GM12878 (cell line): Measurements from ENCODE around the gene PRPF31. TPM values are rescaled to one million over a fixed set of nuclear protein-coding genes. Genes with fewer than 3 reads are reported as not detected.

ENCODE experiments used
- ATAC-seq: fragments of 200-7000 bp; cut with Tn5 transposase; 3 replicates; pipeline ENCODE4 v1.9.1; 2020; ENCODE audit warnings: mild to moderate bottlenecking, moderate library complexity
- BruUV-seq: library from RNA; stranded (reverse); fragments of 400-500 nt; replicated peaks from 2 replicates; lab custom pipeline; 2021; lab: Mats Ljungman, UMichigan
- CTCF ChIA-PET: fragments of 300-600 bp; sonication (Branson Sonifier 250); formaldehyde crosslinking; extraction: SDS; loops from one replicate; lab custom pipeline; 2021; ENCODE audit warnings: inconsistent platforms; lab: Yijun Ruan, JAX
- POLR2A ChIA-PET: fragments of 350-600 bp; formaldehyde crosslinking; extraction: SDS; loops from one replicate; lab custom pipeline; 2021; ENCODE audit warnings: inconsistent platforms; lab: Charles Lee
- RAD21 ChIA-PET: fragments of 300-600 bp; sonication (Branson Sonifier 250); formaldehyde crosslinking; loops from one replicate; lab custom pipeline; 2023; ENCODE audit warnings: antibody characterized with exemption; ENCODE audit not compliant: unreplicated experiment; lab: Charles Lee
- SMC1A ChIA-PET: fragments of 300-600 bp; sonication (Branson Sonifier 250); formaldehyde crosslinking; loops from one replicate; lab custom pipeline; 2023; ENCODE audit not compliant: unreplicated experiment, uncharacterized antibody; lab: Charles Lee
- DNase-seq: peaks from one replicate; pipeline ENCODE4 v3.0.0-alpha.2; 2011; ENCODE audit warnings: low read depth, low spot score
- FAIRE-seq: peaks from 3 replicates; lab custom pipeline; 2011; peaks lifted over from hg19 to GRCh38; lab: Jason Lieb, UNC
- H2AFZ ChIP-seq: 2 replicates; pipeline ENCODE4 v1.6.0; 2011; ENCODE audit warnings: low read depth, low read length, control low read depth; ENCODE audit not compliant: control insufficient read depth
- H3K27ac ChIP-seq: 2 replicates; pipeline ENCODE4 v1.5.1; 2011; ENCODE audit warnings: control low read depth; ENCODE audit not compliant: control insufficient read depth, insufficient read depth
- H3K27me3 ChIP-seq, 2 experiments: replicated peaks in 1 of 2; 2 replicates each; pipeline versions ENCODE4 v1.6.0 to v1.6.1; 2011; ENCODE audit warnings: low read length in 1 of 2; ENCODE audit not compliant: control insufficient read depth in 2 of 2, insufficient read depth in 2 of 2
- H3K36me3 ChIP-seq, 2 experiments: 2 replicates each; pipeline ENCODE4 v1.5.1; 2011; ENCODE audit warnings: low read length in 1 of 2; ENCODE audit not compliant: control insufficient read depth in 2 of 2, insufficient read depth in 2 of 2
- H3K4me1 ChIP-seq: 2 replicates; pipeline ENCODE4 v1.6.1; 2011; ENCODE audit warnings: mild to moderate bottlenecking, low read length, moderate library complexity, mixed read lengths; ENCODE audit not compliant: control insufficient read depth, insufficient read depth
- H3K4me2 ChIP-seq: 2 replicates; pipeline ENCODE4 v1.6.0; 2011; ENCODE audit warnings: control low read depth; ENCODE audit not compliant: control insufficient read depth, insufficient read depth
- H3K4me3 ChIP-seq: fragments of 200-600 bp; sonication (generic); 2 replicates; pipeline ENCODE4 v1.5.1; 2016
- H3K79me2 ChIP-seq: 2 replicates; pipeline ENCODE4 v1.6.0; 2011; ENCODE audit warnings: low read length; ENCODE audit not compliant: control insufficient read depth, insufficient read depth
- H3K9ac ChIP-seq: 2 replicates; pipeline ENCODE4 v1.8.0; 2011; ENCODE audit warnings: low read length, control low read depth, mixed read lengths; ENCODE audit not compliant: control insufficient read depth, insufficient read depth
- H3K9me3 ChIP-seq: replicated peaks from 3 replicates; pipeline ENCODE4 v1.5.1; 2011; ENCODE audit warnings: mild to moderate bottlenecking, low read length; ENCODE audit not compliant: control insufficient read depth, insufficient read depth
- H4K20me1 ChIP-seq: 2 replicates; pipeline ENCODE4 v1.6.0; 2011; ENCODE audit not compliant: control insufficient read depth, insufficient read depth
- EGR1 ChIP-seq, 2 experiments: IDR thresholded peaks; 1 replicate in 1 of 2; 2 replicates in 1 of 2; pipeline ENCODE4 v1.6.1; 2011 to 2012; ENCODE audit warnings: low read depth in 2 of 2, low read length in 2 of 2, borderline replicate concordance in 1 of 2, mild to moderate bottlenecking in 1 of 2, moderate library complexity in 1 of 2
- ESRRA ChIP-seq: IDR thresholded peaks from 2 replicates; pipeline ENCODE4 v1.6.1; 2012; ENCODE audit warnings: mild to moderate bottlenecking, low read length, improper control_type of control experiment
- IKZF1 ChIP-seq: fragments of 450-650 bp; conservative IDR thresholded peaks from 2 replicates; pipeline ENCODE4 v1.6.1; 2017; ENCODE audit warnings: antibody characterized with exemption, mild to moderate bottlenecking
- IKZF2 ChIP-seq, 2 experiments: fragments of 450-650 bp; IDR thresholded peaks; 2 replicates each; pipeline ENCODE4 v1.6.1; 2017; ENCODE audit warnings: mild to moderate bottlenecking in 2 of 2, moderate library complexity in 2 of 2
- KAT2A ChIP-seq: conservative IDR thresholded peaks from 2 replicates; pipeline ENCODE4 v1.6.1; 2011; ENCODE audit warnings: low read depth, low read length; ENCODE audit not compliant: control insufficient read depth
- NBN ChIP-seq: fragments of 450-650 bp; IDR thresholded peaks from 2 replicates; pipeline ENCODE4 v1.6.1; 2016
- RUNX3 ChIP-seq: IDR thresholded peaks from 2 replicates; pipeline ENCODE4 v1.6.1; 2012; ENCODE audit warnings: low read length, inconsistent platforms
- SMARCA5 ChIP-seq: fragments of 450-650 bp; IDR thresholded peaks from 2 replicates; pipeline ENCODE4 v1.6.1; 2017; ENCODE audit warnings: mild to moderate bottlenecking
- SMC3 ChIP-seq: IDR thresholded peaks from 2 replicates; pipeline ENCODE4 v1.6.1; 2011; ENCODE audit warnings: low read length, improper control_type of control experiment, borderline replicate concordance
- SPI1 ChIP-seq: IDR thresholded peaks from 2 replicates; pipeline ENCODE4 v1.6.1; 2011; ENCODE audit warnings: low read depth, mild to moderate bottlenecking, low read length, moderate library complexity, borderline replicate concordance; ENCODE audit not compliant: insufficient read depth
- SREBF2 ChIP-seq: IDR thresholded peaks from 2 replicates; pipeline ENCODE4 v1.6.1; 2012; ENCODE audit warnings: mild to moderate bottlenecking, low read length
- STAT3 ChIP-seq: IDR thresholded peaks from 2 replicates; pipeline ENCODE4 v1.6.1; 2011; ENCODE audit warnings: low read depth, low read length, improper control_type of control experiment
- ZBED1 ChIP-seq: IDR thresholded peaks from 2 replicates; pipeline ENCODE4 v1.6.1; 2016; ENCODE audit warnings: borderline replicate concordance
- ZNF274 ChIP-seq: IDR thresholded peaks from one replicate; pipeline ENCODE4 v1.8.0; 2011; ENCODE audit not compliant: insufficient read length, insufficient read depth
- WGBS: methylation state at CpG from one replicate; pipeline ENCODE4 v1.1.6; 2016; ENCODE audit warnings: low lambda C conversion rate; ENCODE audit not compliant: insufficient replicate concordance, insufficient coverage; ENCODE audit errors: missing lambda C conversion rate; 5-methylcytosine and 5-hydroxymethylcytosine counted together
- in situ Hi-C: fragments of 300-500 bp; cut with MboI; formaldehyde crosslinking; loops from 9 replicates; pipeline ENCODE4 v1.14.3; 2018; ENCODE audit warnings: mixed read lengths
- intact Hi-C: fragments of 100-400 bp; cut with micrococcal nuclease; formaldehyde crosslinking; loops from one replicate; pipeline ENCODE4 v1.14.2; 2022; ENCODE audit not compliant: unreplicated experiment
- polyA plus RNA-seq, 11 experiments: library from polyadenylated mRNA; depleted of rRNA in 4 of 11; unstranded in 6 of 11; stranded (reverse) in 5 of 11; fragments of >200 nt; fragmentation: Nextera tagmentation in 4 of 11; fragmentation: Illumina TruSeq in 1 of 11; extraction: Ambion mirVana in 4 of 11; extraction: Trizol in 1 of 11; gene quantifications; 1 replicate in 1 of 11; 2 replicates in 10 of 11; pipeline versions ENCODE4 v1.2.1 to v1.2.3, GENCODE V29; 2011 to 2016; ENCODE audit warnings: inconsistent platforms in 2 of 11, missing spikeins in 2 of 11, low read depth in 1 of 11
- total RNA-seq, 4 experiments: library from RNA; depleted of rRNA in 3 of 4; stranded (reverse); fragments of >200 nt in 3 of 4; fragmentation: Illumina TruSeq in 1 of 4; extraction: Trizol in 1 of 4; gene quantifications; 2 replicates each; pipeline versions ENCODE4 v1.2.1 to v1.2.3, GENCODE V29; 2013 to 2021
- TF ChIP-seq, protein P1 (sequence below): IDR thresholded peaks from 2 replicates; pipeline ENCODE4 v1.6.1; 2012; ENCODE audit warnings: low read length, inconsistent platforms
- TF ChIP-seq, protein P2 (sequence below): fragments of 450-650 bp; IDR thresholded peaks from 2 replicates; pipeline ENCODE4 v1.6.1; 2016; ENCODE audit warnings: mild to moderate bottlenecking
- TF ChIP-seq, protein P3 (sequence below): fragments of 450-650 bp; conservative IDR thresholded peaks from 2 replicates; pipeline ENCODE4 v1.6.1; 2017; ENCODE audit warnings: mild to moderate bottlenecking, moderate library complexity
- TF ChIP-seq, protein P4 (sequence below): fragments of 450-650 bp; IDR thresholded peaks from 2 replicates; pipeline ENCODE4 v1.6.1; 2017; ENCODE audit warnings: low read depth, mild to moderate bottlenecking, moderate library complexity

The PRPF31 gene
- total and polyA plus RNA-seq, 10 of the 15 experiments (the other 5 are each of a cell fraction or from before 2014, with no cell fraction given), result 2.7 to 170 (median 69.7) TPM

DNA sequence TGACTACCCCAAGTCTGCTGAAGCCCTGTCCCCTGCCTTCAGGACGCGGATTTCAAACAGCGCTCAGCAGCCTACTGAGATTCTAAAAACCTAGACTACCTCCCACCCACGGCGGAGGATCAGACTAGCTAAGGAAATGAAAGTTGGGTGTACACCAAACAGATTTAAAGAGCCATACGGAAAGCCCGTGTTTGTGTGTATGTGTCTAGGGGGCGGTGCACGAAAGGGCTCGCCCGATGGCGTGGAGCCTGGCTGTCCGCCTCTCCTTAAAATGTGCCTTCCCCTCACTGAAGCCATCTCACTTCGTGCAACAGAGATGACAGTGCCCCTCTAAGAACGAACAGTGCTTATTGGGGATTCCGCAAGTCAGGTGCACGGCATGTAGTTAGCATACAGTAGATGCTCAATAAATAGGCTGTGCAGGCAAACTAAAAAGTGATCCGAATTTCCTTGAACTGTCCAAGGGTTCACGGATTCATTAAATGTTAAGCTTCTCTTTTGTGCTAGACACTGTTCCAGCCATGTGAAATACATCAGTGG, 43.3 kb downstream of the PRPF31 start:
- peak overlapping the region; percentile 97 for H3K4me2 ChIP-seq
- WGBS, result 5% methylated on average over 19 of the region's 19 CpGs
- H3K27ac ChIP-seq, result peak overlapping the region; percentile 93
- in situ Hi-C loops (no loop called here), intact Hi-C loops (loop anchor here (1.0 kb wide), 2 partner anchors 22 to 31 kb away; partner anchors contain the start of gene CNOT3)
- H4K20me1 ChIP-seq, result no peaks in the 10 kb centered on the region
- no peaks in the 10 kb centered on the region for H3K9me3 ChIP-seq
- peaks cover 10 to 13% of the 10 kb centered on the region in 2 experiments; a peak in 3 of 4 replicates for H3K36me3 ChIP-seq
- peaks cover 4% of the 10 kb centered on the region; the same call in 1 of the 2 replicates for H3K4me1 ChIP-seq
- H2AFZ ChIP-seq, result peak overlapping the region; percentile 95
- H3K79me2 ChIP-seq, result peaks cover 8% of the 10 kb centered on the region
- ChIA-PET SMC1A (interaction anchor here (1.3 to 1.5 kb wide), 2 partner anchors 30 to 232 kb away, joined by 4 read pairs; partner anchors contain the start of gene MBOAT7), POLR2A (interaction anchor here (0.7 to 4.0 kb wide), 5 partner anchors 10 to 79 kb away, joined by 3 to 30 read pairs (median 6); partner anchors contain the start of genes CNOT3, MBOAT7, PRPF31 and TFPT), RAD21 (interaction anchor here (0.8 to 2.1 kb wide), 3 partner anchors 11 to 107 kb away, joined by 3 to 14 read pairs (median 3); partner anchors contain the start of gene CNOT3), CTCF (interaction anchor here (0.8 to 2.1 kb wide), 5 partner anchors 9 to 107 kb away, joined by 3 to 15 read pairs (median 6); partner anchors contain the start of genes CNOT3 and MBOAT7)
- H3K27me3 ChIP-seq, result no peaks in the 10 kb centered on the region
- FAIRE-seq (peak; percentile 70), ATAC-seq (peak; percentile 13), DNase-seq (no peak)
- H3K9ac ChIP-seq, result peak overlapping the region; percentile 92
- peak overlapping the region; percentile 85 for H3K4me3 ChIP-seq
- BruUV-seq, result TSS peak; percentile 87
- TF ChIP-seq SMARCA5 (no peak), IKZF2 (IDR thresholded peaks at IDR 0.05) (no peak; a peak in 1 of 4 replicates), SREBF2 (no peak), KAT2A (no peak), EGR1 (IDR thresholded peaks at IDR 0.05; ENCODE audit: borderline replicate concordance in 1 of 2, low read depth in 2 of 2, low read length in 2 of 2) (no peak), NBN (0 out of 2 replicates have a peak, but pooled peaks have one; percentile 53), ESRRA (no peak), SPI1 (peak; percentile 35; the same call in 1 of the 2 replicates), ZBED1 (no peak), RUNX3 (no peak), ZNF274 (no peak), IKZF1 (no peak), SMC3 (0 out of 2 replicates have a peak, but pooled peaks have one; percentile 4), STAT3 (no peak)
- TF ChIP-seq, protein P1, sequence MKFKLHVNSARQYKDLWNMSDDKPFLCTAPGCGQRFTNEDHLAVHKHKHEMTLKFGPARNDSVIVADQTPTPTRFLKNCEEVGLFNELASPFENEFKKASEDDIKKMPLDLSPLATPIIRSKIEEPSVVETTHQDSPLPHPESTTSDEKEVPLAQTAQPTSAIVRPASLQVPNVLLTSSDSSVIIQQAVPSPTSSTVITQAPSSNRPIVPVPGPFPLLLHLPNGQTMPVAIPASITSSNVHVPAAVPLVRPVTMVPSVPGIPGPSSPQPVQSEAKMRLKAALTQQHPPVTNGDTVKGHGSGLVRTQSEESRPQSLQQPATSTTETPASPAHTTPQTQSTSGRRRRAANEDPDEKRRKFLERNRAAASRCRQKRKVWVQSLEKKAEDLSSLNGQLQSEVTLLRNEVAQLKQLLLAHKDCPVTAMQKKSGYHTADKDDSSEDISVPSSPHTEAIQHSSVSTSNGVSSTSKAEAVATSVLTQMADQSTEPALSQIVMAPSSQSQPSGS, result no peak
- TF ChIP-seq, protein P2, sequence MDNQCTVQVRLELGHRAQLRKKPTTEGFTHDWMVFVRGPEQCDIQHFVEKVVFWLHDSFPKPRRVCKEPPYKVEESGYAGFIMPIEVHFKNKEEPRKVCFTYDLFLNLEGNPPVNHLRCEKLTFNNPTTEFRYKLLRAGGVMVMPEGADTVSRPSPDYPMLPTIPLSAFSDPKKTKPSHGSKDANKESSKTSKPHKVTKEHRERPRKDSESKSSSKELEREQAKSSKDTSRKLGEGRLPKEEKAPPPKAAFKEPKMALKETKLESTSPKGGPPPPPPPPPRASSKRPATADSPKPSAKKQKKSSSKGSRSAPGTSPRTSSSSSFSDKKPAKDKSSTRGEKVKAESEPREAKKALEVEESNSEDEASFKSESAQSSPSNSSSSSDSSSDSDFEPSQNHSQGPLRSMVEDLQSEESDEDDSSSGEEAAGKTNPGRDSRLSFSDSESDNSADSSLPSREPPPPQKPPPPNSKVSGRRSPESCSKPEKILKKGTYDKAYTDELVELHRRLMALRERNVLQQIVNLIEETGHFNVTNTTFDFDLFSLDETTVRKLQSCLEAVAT, result 0 out of 2 replicates have a peak, but pooled peaks have one; percentile 58
- TF ChIP-seq, protein P3, sequence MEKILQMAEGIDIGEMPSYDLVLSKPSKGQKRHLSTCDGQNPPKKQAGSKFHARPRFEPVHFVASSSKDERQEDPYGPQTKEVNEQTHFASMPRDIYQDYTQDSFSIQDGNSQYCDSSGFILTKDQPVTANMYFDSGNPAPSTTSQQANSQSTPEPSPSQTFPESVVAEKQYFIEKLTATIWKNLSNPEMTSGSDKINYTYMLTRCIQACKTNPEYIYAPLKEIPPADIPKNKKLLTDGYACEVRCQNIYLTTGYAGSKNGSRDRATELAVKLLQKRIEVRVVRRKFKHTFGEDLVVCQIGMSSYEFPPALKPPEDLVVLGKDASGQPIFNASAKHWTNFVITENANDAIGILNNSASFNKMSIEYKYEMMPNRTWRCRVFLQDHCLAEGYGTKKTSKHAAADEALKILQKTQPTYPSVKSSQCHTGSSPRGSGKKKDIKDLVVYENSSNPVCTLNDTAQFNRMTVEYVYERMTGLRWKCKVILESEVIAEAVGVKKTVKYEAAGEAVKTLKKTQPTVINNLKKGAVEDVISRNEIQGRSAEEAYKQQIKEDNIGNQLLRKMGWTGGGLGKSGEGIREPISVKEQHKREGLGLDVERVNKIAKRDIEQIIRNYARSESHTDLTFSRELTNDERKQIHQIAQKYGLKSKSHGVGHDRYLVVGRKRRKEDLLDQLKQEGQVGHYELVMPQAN, result 0 out of 2 replicates have a peak, but pooled peaks have one; percentile 18
- TF ChIP-seq, protein P4, sequence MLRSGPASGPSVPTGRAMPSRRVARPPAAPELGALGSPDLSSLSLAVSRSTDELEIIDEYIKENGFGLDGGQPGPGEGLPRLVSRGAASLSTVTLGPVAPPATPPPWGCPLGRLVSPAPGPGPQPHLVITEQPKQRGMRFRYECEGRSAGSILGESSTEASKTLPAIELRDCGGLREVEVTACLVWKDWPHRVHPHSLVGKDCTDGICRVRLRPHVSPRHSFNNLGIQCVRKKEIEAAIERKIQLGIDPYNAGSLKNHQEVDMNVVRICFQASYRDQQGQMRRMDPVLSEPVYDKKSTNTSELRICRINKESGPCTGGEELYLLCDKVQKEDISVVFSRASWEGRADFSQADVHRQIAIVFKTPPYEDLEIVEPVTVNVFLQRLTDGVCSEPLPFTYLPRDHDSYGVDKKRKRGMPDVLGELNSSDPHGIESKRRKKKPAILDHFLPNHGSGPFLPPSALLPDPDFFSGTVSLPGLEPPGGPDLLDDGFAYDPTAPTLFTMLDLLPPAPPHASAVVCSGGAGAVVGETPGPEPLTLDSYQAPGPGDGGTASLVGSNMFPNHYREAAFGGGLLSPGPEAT, result 0 out of 2 replicates have a peak, but pooled peaks have one; percentile 19
